Amygdala (tissue), 56 donors: Measurements from ENCODE around the gene RHOC.
"Not testable (repeated sequence)": the region's sequence is repeated elsewhere in the genome, so short reads cannot be mapped to it uniquely, and the experiment has no call there.

Experiments used
- DNase-seq, 56 donors: peaks; one replicate each; lab custom pipeline; 2025; lab: John Stamatoyannopoulos, UW

The RHOC gene

GRCh38 chr1:112706505-112707220 lies at the start of gene RHOC:
Gene RHOC, minus strand, starts transcription at chr1:112707127. Its CDS starts 3,328 bp downstream, at chr1:112703799.
- DNase-seq = peak in 15 of 56 donors; percentile 39 to 82 (median 60)

GRCh38 chr1:112754116-112754628 lies 47.2 kb upstream of the RHOC start:
- DNase-seq = no peak

DNA sequence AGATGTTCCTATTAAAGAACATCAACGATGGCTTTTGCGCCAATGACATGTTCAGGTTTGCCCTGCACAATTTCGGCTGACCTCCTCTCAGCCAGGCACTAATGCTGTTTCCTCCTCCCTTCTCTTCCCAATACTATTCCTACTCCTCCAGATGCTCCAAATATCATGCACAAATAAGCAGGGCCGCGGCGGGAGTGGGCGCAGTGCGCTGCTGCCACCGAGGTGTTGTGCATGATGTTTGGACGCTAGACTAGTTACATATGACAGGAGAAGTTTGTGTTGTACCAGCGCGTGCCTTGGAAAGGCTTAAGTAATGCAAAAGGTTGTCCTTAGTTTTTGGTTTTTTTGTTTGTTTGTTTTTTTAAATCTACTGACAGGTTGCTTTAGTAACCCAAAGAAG lies 41.5 kb upstream of the RHOC start:
- DNase-seq = no peak

DNA sequence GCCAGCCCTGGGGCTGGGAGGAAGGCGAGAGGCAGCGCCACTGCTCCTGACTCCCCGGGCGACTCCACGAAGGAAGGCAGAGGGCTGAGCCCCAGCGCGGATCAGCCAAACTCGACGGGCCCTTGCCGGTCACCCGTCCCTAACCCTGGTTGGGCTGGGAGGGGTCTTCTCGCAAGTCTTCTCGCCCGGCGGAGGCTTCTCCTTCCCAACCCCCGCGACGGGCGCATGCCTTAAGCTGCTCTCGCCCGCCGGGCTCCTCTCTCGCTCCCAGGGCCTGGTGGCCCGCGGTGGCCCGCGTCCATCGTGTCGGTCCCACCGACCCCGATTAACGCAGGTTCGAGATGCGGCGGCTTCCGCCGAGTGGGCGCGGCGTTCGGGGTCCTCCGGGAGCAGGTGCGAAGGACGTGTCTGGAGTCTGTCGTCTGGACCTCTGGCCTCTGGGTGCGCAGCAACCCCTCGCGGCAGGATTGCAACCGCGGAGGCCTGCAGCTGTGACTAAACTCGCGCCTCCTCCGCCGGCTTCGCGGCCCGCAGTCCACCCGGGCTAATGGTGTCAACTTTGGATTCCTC lies 37.2 kb upstream of the RHOC start:
- peak in 2 of 56 donors; percentile 7 to 14 for DNase-seq

- DNase-seq = no peak
These were observed 36.5 kb upstream of the RHOC start for GRCh38 chr1:112743174-112744008.

- no peak for DNase-seq
These were observed 30.6 kb upstream of the RHOC start for GRCh38 chr1:112737573-112737972.

DNA sequence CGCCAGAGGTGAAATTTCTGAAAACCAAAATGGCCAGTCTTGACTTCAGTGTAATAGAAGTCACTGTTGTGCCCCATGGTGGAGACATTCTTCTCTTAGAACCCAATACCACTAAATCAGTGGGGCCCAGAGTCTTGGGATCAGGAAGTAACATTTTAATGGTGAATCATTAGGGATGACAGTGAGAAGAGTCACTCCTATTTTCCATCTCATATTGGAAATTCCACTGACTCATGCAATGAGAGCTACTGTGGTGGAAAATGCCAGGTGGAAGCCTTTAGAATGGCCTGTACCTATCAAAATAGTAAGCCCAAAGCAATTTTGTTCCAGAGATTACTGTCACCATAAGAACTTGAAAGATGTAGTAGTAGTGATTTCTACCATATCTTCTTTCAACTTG lies 28.8 kb upstream of the RHOC start:
- no peak for DNase-seq

GRCh38 chr1:112731451-112731850 lies 24.5 kb upstream of the RHOC start:
- no peak for DNase-seq

DNA sequence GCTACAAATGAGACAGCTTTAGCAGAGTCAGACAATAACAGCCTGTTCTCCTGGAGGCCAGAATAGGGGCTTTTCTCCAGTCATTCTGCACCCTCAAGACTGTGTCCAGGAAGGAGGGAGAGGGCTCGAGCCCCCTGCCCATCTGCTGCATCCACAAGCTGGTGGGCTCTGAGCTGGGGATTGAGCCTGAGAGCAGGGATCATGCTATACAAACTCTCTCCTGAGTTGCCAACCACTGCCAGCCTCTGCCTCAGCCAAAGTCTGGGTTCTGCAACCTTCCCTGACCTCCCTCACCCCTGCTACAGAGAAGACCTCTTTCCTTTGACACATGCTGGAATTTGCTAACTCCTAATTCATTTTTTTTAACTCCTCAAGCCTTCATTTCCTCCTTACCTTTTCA lies 23.0 kb upstream of the RHOC start:
- no peak for DNase-seq

DNA sequence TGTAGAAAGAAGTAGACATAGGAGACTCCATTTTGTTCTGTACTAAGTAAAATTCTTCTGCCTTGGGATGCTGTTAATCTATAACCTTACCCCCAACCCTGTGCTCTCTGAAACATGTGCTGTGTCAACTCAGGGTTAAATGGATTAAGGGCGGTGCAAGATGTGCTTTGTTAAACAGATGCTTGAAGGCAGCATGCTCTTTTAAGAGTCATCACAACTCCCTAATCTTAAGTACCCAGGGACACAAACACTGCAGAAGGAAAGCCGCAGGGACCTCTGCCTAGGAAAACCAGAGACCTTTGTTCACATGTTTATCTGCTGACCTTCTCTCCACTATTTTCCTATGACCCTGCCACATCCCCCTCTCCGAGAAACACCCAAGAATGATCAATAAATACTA lies 22.1 kb upstream of the RHOC start:
- not testable (repeated sequence) for DNase-seq

DNA sequence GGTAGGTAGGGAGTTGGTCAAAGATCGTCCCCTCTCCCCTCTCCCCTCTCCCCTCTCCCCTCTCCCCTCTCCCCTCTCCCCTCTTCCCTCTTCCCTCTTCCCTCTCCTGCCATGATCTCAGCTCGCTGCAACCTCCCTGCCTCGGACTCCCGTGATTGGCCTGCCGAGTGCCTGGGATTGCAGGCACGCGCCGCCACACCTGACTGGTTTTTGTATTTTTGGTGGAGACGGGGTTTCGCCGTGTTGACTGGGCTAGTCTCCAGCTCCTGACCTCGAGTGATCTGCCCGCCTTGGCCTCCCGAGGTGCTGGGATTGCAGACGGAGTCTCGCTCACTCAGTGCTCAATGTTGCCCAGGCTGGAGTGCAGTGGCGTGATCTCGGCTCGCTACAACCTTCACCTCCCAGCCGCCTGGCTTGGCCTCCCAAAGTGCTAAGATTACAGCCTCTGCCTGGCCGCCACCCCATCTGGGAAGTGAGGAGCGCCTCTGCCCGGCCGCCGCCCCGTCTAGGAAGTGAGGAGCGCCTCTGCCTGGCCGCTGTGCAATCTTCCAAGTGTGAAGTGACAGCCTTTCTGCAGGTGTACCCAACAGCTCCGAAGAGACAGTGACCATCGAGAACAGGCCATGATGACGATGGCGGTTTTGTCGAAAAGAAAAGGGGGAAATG lies 21.5 kb upstream of the RHOC start:
- not testable (repeated sequence) for DNase-seq

DNA sequence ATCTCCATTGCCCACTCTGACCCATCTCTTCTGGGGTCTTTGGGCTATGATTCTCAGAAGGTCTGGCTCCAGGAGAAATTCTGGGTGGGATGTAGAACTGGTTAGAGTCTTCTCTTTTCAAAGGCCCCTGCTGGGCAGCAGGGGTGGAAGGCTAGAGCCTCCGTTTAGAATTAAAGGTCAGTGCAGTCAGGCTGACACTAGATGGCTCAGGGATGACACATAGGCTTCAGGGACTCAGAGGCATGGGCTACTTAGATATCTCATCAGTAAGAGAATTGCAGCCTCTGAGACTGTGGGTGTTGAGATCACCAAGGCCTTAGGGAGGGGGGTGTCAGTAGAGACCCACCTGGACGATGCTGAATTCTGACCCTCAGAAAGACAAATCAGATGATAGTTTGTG lies 20.8 kb upstream of the RHOC start:
- DNase-seq = no peak

DNA sequence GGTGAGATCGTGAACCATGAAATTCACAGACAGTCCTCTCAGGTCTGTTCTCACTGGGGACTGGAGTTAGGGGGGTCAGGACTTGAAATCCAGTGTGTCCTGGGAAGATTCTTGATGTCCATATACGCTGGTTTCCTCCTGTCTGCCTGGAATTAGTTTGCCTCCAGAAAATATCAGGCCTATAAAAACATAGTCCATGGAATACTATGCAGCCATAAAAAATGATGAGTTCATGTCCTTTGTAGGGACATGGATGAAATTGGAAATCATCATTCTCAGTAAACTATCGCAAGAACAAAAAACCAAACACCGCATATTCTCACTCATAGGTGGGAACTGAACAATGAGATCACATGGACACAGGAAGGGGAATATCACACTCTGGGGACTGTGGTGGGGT lies 17.3 kb upstream of the RHOC start:
- DNase-seq = not testable (repeated sequence)

- DNase-seq = no peak
These were observed 16.5 kb upstream of the RHOC start for GRCh38 chr1:112723511-112723839.

GRCh38 chr1:112722601-112723510 lies 15.9 kb upstream of the RHOC start:
- DNase-seq = peak in 1 of 56 donors; percentile 24

- DNase-seq = no peak
These were observed 15.1 kb upstream of the RHOC start for GRCh38 chr1:112721966-112722524.

- DNase-seq = not testable (repeated sequence)
These were observed 14.4 kb upstream of the RHOC start for GRCh38 chr1:112721294-112721693.

GRCh38 chr1:112720800-112721199 lies 13.9 kb upstream of the RHOC start:
- DNase-seq = no peak

- no peak for DNase-seq
These were observed 12.8 kb upstream of the RHOC start for GRCh38 chr1:112719706-112720105.
